ENCODE measurements around the gene MIGA2.
"Not testable (repeated sequence)": the region's sequence is repeated elsewhere in the genome, so short reads cannot be mapped to it uniquely, and the experiment has no call there.

DNA sequence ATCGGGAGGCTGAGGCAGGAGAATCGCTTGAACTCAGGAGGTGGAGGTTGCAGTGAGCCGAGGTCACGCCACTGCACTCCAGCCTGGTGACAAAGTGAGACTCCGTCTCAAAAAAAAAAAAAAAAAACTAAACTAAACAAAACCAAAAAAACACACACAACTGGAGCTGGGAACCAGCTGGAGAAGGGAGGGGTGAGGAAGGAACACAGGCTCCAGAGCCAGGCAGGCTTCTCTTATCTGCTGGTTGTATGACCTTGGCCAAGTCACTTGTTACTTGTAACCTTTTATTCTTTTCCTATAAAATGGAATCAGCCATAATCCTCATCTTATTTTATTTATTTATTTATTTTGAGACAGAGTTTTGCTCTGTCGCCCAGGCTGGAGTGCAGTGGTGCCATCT lies 32.3 kb upstream of the MIGA2 start:
- TF ChIP-seq, protein P1, sequence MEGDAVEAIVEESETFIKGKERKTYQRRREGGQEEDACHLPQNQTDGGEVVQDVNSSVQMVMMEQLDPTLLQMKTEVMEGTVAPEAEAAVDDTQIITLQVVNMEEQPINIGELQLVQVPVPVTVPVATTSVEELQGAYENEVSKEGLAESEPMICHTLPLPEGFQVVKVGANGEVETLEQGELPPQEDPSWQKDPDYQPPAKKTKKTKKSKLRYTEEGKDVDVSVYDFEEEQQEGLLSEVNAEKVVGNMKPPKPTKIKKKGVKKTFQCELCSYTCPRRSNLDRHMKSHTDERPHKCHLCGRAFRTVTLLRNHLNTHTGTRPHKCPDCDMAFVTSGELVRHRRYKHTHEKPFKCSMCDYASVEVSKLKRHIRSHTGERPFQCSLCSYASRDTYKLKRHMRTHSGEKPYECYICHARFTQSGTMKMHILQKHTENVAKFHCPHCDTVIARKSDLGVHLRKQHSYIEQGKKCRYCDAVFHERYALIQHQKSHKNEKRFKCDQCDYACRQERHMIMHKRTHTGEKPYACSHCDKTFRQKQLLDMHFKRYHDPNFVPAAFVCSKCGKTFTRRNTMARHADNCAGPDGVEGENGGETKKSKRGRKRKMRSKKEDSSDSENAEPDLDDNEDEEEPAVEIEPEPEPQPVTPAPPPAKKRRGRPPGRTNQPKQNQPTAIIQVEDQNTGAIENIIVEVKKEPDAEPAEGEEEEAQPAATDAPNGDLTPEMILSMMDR (IDR thresholded peaks at IDR 0.05; ENCODE audit: low read depth, low read length, missing input control) = not testable (repeated sequence)
- TF ChIP-seq, protein P2, sequence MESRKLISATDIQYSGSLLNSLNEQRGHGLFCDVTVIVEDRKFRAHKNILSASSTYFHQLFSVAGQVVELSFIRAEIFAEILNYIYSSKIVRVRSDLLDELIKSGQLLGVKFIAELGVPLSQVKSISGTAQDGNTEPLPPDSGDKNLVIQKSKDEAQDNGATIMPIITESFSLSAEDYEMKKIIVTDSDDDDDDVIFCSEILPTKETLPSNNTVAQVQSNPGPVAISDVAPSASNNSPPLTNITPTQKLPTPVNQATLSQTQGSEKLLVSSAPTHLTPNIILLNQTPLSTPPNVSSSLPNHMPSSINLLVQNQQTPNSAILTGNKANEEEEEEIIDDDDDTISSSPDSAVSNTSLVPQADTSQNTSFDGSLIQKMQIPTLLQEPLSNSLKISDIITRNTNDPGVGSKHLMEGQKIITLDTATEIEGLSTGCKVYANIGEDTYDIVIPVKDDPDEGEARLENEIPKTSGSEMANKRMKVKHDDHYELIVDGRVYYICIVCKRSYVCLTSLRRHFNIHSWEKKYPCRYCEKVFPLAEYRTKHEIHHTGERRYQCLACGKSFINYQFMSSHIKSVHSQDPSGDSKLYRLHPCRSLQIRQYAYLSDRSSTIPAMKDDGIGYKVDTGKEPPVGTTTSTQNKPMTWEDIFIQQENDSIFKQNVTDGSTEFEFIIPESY (IDR thresholded peaks at IDR 0.05) = not testable (repeated sequence)
- not testable (repeated sequence) for TF ChIP-seq YY1 (IDR thresholded peaks at IDR 0.05); NR2F2 (IDR thresholded peaks at IDR 0.05); GABPA (IDR thresholded peaks at IDR 0.05 in 1 of 2, conservative IDR thresholded peaks at IDR 0.05 in 1 of 2); EGR1 (IDR thresholded peaks at IDR 0.05; ENCODE audit: low read depth in 2 of 2); JUND (IDR thresholded peaks at IDR 0.05); RAD21 (IDR thresholded peaks at IDR 0.05); RXRA (IDR thresholded peaks at IDR 0.05); TAF1 (conservative IDR thresholded peaks at IDR 0.05); SP1 (IDR thresholded peaks at IDR 0.05)
- TF ChIP-seq, protein P3, sequence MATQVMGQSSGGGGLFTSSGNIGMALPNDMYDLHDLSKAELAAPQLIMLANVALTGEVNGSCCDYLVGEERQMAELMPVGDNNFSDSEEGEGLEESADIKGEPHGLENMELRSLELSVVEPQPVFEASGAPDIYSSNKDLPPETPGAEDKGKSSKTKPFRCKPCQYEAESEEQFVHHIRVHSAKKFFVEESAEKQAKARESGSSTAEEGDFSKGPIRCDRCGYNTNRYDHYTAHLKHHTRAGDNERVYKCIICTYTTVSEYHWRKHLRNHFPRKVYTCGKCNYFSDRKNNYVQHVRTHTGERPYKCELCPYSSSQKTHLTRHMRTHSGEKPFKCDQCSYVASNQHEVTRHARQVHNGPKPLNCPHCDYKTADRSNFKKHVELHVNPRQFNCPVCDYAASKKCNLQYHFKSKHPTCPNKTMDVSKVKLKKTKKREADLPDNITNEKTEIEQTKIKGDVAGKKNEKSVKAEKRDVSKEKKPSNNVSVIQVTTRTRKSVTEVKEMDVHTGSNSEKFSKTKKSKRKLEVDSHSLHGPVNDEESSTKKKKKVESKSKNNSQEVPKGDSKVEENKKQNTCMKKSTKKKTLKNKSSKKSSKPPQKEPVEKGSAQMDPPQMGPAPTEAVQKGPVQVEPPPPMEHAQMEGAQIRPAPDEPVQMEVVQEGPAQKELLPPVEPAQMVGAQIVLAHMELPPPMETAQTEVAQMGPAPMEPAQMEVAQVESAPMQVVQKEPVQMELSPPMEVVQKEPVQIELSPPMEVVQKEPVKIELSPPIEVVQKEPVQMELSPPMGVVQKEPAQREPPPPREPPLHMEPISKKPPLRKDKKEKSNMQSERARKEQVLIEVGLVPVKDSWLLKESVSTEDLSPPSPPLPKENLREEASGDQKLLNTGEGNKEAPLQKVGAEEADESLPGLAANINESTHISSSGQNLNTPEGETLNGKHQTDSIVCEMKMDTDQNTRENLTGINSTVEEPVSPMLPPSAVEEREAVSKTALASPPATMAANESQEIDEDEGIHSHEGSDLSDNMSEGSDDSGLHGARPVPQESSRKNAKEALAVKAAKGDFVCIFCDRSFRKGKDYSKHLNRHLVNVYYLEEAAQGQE (IDR thresholded peaks at IDR 0.05) = not testable (repeated sequence)
- TF ChIP-seq, protein P4, sequence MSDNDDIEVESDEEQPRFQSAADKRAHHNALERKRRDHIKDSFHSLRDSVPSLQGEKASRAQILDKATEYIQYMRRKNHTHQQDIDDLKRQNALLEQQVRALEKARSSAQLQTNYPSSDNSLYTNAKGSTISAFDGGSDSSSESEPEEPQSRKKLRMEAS (IDR thresholded peaks at IDR 0.05) = not testable (repeated sequence)
